AML-193 (cell line): Measurements from ENCODE around the gene CPNE7.
A peak's percentile ranks its signal among the peaks of the same experiment; 100 is the strongest.
"Not testable (repeated sequence)": the region's sequence is repeated elsewhere in the genome, so short reads cannot be mapped to it uniquely, and the experiment has no call there.

Source experiments
- DNase-seq, 2 experiments: peaks; one replicate each; lab custom pipeline; 2025; lab: John Stamatoyannopoulos, UW

CPNE7 gene

GRCh38 chr16:89565506-89566372 is 9.8 kb upstream of the CPNE7 start:
- peak in 1 of 2 experiments; percentile 45 for DNase-seq

GRCh38 chr16:89567656-89568594 is 7.6 kb upstream of the CPNE7 start:
- no peak for DNase-seq

DNA sequence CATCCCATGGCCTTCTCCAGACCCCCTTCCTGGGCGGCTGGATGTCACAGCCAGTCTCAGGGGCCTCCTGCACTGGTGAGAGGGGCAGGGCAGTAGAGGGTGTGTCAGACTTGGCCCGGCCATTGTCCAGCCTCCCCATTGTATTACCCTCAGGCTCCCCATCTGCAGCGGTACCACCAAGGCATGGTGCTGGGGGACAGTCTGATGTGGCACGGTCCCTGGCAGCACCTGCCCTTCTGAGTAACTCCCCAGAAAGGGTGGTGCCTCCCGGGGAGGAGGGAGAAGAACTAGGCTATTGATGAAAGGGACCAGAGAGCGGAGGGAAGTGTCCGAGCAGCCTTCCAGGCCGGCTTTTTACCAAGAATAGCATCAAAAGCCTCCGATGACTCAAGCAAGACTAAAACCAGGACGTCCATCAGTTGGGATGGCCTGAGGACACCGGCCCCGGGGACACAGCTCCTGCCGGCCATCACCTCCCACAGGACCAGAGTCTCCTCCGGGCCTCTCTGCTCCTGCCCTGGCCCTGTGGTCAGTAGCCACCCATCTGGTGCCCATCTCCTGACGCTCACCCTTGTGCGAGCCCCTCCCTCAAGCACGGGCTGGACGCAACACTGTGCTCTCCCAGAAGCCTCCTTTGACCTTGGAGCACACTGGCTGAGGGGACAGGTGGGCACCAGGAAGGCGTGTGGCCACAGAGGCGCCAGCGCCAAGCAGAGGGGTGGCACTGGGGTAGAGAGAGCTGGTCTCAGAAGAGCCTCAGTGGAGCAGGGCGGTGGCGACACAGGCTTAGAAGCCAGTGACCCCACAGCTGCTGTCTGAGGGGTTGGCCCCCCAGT is 5.8 kb upstream of the CPNE7 start:
- DNase-seq = no peak

DNA sequence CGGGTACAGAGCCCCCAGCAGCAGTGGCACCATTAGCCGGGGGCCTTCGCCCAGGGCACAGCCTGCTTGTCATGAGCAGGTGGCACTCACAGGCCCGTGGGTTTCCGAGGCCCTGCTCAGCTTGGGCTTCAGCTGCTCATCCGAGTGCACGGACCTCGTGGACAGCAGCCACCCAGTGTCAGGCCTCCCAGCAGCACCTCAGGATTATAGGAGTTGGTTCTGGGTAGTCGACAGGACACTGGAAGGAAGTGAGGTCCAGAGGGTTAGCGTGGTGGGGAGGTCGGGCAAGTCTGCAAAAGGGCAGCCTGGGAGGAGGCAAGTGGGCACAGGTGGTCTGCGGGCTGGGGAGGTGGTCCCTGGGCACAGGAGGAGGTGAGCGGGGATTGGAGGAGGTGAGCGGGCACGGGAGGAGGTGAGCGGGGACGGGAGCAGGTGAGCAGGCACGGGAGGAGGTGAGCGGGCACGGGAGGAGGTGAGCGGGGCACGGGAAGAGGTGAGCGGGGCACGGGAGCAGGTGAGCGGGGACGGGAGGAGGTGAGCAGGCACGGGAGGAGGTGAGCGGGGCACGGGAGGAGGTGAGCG is 5.1 kb upstream of the CPNE7 start:
- no peak for DNase-seq

DNA sequence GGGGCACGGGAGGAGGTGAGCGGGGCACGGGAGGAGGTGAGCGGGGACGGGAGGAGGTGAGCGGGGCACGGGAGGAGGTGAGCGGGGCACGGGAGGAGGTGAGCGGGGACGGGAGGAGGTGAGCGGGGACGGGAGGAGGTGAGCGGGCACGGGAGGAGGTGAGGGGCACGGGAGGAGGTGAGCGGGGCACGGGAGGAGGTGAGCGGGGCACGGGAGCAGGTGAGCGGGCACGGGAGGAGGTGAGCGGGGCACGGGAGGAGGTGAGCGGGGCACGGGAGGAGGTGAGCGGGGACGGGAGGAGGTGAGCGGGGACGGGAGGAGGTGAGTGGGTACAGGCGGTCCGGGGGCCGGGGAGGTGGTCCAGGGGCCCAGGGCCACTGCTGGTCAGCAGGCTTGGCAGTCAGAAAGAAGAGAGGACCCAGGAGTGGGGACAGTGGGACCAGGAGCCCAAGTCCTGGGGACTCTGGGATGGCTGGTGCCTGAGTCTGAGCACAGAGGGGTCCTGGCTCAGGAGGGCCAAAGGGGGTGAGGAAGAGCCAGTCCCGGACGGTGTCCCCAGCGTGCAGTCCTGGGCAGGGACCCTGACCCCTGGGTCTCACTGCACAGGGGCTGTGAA is 4.5 kb upstream of the CPNE7 start:
- not testable (repeated sequence) for DNase-seq

DNA sequence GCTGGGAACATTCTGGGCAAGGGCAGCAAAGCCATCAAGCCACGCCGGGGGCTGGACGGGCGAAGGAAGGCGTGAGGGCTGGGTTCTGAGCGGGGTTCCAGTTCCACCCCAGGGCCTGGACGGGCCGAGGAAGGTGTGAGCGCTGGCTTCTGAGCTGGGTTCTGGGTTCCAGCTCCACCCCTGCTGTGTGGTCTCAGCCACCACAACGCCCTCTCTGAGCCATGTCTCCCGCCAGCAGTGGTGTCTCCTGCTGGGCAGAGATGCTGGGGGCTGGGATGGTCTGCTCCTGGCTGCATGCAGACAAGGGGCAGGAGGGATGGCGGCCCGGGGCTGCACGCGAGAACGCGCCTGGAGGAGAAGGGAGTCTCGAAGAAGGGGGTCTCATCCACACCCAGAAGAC is 3.9 kb upstream of the CPNE7 start:
- no peak for DNase-seq

- no peak for DNase-seq
These were observed 3.5 kb upstream of the CPNE7 start for GRCh38 chr16:89572073-89572484.

GRCh38 chr16:89572485-89573205 is 2.9 kb upstream of the CPNE7 start:
- DNase-seq = no peak

DNA sequence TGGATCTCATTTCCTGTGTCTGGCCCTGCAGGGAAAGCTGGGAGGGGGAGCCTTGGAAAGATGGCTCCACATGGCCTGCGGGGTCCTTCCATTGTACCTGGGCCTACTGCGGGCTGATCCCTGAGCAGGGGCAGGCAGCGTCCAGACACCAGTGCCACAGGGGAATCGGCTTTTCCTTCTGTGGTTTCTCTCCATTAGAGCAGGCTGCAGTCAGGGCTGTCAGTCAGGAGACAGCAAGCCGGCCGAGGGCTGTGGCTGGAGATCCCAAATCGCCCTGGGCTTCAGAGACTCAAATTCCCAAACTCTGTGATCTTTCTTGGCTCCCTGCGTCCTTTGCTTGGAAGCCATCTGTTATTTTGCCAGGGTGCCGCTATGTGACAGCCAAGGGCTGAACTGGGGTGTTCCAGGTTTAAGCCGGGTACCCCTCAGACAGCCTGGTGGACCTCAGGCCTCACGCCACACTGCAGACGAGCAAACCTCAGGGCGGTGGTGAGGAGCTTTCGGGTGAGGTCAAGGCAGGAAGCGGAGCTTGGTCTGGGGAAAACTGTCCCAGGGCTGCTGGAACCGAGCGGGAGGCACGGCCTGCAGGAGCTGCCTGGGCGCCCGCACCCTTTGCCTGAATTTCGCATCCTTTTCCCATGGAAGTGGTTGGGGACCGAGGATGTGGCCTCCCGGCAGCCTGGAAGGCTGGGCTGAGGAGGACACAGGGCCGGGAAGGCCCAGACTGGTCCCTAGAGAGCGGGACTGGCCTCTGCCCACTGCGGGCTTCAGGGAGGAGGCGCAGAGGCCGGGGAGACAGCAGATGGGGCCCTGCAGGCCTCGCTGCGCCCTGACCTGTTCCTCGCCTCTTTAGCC is 1.5 kb upstream of the CPNE7 start:
- DNase-seq = no peak

DNA sequence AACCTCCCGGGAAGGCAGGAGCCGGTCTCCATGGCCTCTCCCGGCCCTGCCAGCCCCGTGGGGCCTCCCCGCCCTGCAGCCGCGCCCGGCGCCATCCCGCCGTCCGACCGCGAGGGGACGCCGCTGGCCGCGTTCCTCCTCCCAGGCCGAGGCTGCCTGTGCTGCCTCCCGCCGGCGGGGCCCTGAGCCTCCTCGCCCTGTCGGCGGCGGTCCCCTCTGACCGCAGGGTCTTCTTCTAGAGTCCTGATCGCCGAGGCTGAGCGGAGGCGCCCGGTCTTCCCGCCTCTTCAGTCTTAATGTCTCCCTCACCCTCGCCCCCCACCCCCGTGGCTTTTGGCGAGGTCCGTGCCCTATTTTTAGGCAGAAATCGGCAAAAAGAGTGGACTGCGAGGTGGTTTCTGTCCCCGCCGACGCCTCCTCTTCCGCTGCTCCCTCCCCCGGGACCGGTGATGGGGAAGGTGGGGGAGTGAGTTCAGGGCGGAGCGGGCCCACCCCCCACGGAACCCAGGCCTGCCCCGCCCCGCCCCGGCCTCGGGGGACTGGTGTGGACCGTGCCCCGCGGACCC is 794 bp upstream of the CPNE7 start:
- peak; percentile 50 to 65 for DNase-seq

GRCh38 chr16:89576153-89577054 is 846 bp downstream of the CPNE7 start:
- no peak for DNase-seq

- DNase-seq = no peak
These were observed 1.6 kb downstream of the CPNE7 start for GRCh38 chr16:89577055-89577759.

DNA sequence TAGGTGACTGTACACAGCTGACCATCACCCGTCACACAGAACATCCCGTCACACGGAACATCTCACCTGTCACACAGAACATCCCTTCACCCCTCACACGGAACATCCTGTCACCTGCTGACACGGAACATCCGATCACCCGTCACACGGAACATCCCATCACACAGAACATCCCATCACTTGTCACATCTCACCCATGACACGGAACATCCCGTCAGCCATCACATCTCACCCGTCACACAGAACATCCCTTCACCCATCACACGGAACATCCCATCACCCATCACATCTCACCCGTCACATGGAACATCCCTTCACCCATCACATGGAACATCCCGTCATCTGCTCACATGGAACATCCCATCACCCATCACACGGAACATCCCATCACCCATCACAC is 3.8 kb downstream of the CPNE7 start:
- DNase-seq = no peak

- no peak for DNase-seq
These were observed 5.6 kb downstream of the CPNE7 start for GRCh38 chr16:89581045-89581695.

- no peak for DNase-seq
These were observed 6.5 kb downstream of the CPNE7 start for GRCh38 chr16:89581861-89582563.

DNA sequence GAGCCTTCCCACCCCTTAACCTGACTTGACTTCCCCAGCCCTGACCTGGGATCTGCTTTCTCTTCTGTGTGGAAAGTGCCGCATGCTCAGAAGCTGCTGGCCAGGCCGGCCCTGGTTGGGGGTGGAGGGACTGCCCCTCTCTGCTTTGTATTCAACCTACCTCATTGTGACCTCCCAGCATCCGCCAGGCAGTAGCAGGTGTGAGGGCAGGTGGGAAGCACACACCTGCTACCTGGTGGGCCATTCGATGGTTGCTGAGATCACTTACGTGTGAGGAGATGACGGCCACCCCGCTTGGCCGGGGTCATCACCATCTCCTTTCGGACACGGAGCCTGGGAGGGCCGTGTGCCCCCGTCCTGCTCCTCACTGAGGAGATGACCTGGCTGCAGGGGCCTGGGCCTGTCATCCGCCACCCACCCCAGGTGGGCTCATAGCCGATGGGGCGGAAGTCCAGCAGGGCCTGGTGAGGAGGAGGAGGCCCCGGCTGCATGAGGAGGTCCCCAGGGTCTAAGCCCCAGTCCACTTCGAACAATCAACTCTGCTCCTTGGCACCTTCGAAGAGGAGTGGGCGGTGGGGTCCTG is 7.1 kb downstream of the CPNE7 start:
- DNase-seq = no peak
